Ecto neural progenitor cell (in vitro differentiated cells): ENCODE measurements around the gene RASSF7.
A peak's percentile ranks its signal among the peaks of the same experiment; 100 is the strongest.

Experiments used
- DNase-seq: peaks from one replicate; pipeline ENCODE4 v3.0.0-alpha.2; 2018; ENCODE audit warnings: low spot score

RASSF7 gene

GRCh38 chr11:586376-587316, 25.9 kb downstream of the RASSF7 start:
- no peak for DNase-seq

GRCh38 chr11:587546-587945, 26.8 kb downstream of the RASSF7 start:
- no peak for DNase-seq

GRCh38 chr11:587978-588380, 27.2 kb downstream of the RASSF7 start:
- no peak for DNase-seq

- no peak for DNase-seq
These were observed 29.0 kb downstream of the RASSF7 start for GRCh38 chr11:589798-590197.

GRCh38 chr11:590997-591396, 30.2 kb downstream of the RASSF7 start:
- DNase-seq: no peak

GRCh38 chr11:592501-592900, 31.7 kb downstream of the RASSF7 start:
- no peak for DNase-seq

- DNase-seq: no peak
These were observed 32.1 kb downstream of the RASSF7 start for GRCh38 chr11:592918-593317.

- no peak for DNase-seq
These were observed 32.6 kb downstream of the RASSF7 start for GRCh38 chr11:593347-593746.

GRCh38 chr11:595400-595799, 34.6 kb downstream of the RASSF7 start:
- no peak for DNase-seq

GRCh38 chr11:596374-596773, 35.6 kb downstream of the RASSF7 start:
- DNase-seq: no peak

- peak; percentile 61 for DNase-seq
These were observed 36.5 kb downstream of the RASSF7 start for GRCh38 chr11:597166-597725.

- no peak for DNase-seq
These were observed 37.4 kb downstream of the RASSF7 start for GRCh38 chr11:598005-598680.

GRCh38 chr11:601573-602245, 40.9 kb downstream of the RASSF7 start:
- no peak for DNase-seq

- no peak for DNase-seq
These were observed 42.4 kb downstream of the RASSF7 start for GRCh38 chr11:603154-603553.

- DNase-seq: no peak
These were observed 44.7 kb downstream of the RASSF7 start for GRCh38 chr11:605286-606129.

GRCh38 chr11:606245-606644, 45.5 kb downstream of the RASSF7 start:
- no peak for DNase-seq

GRCh38 chr11:607020-607780, 46.4 kb downstream of the RASSF7 start:
- DNase-seq: no peak

GRCh38 chr11:607971-608659, 47.3 kb downstream of the RASSF7 start:
- DNase-seq: no peak

GRCh38 chr11:608791-609251, 48.1 kb downstream of the RASSF7 start:
- DNase-seq: no peak

- no peak for DNase-seq
These were observed 48.6 kb downstream of the RASSF7 start for GRCh38 chr11:609341-609811.
